NB4 (cell line): Measurements from ENCODE around the gene KLC1.

ENCODE experiments used
- POLR2A ChIP-seq: IDR thresholded peaks from 2 replicates; pipeline ENCODE4 v1.6.1; 2011; ENCODE audit warnings: mild to moderate bottlenecking; ENCODE audit not compliant: insufficient read length; ENCODE audit errors: extremely low read depth
- TF ChIP-seq, protein P1 (sequence below): IDR thresholded peaks from one replicate; pipeline ENCODE4 v1.5.1; 2012; ENCODE audit warnings: low read depth, low read length

DNA sequence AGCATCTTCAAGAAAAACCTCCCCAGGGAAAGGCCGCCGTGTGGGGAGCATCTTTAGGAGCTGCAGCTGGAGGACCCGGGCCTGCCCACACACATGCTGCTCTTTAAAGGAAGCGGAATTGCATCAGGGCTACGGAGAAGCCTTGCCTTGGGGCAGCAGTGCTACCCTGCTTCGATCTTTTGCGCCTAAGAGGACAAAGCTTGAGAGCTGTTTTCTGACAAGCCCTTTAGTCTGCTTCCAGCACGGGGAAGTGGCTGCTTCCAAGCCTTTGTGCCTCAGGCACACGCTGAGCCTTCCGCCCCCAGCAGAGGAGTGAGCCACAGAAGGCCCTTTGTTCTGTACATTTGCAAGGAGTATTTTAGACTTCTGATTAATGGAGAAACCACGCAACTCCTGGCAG, 34.7 kb upstream of the KLC1 start:
- TF ChIP-seq, protein P1, sequence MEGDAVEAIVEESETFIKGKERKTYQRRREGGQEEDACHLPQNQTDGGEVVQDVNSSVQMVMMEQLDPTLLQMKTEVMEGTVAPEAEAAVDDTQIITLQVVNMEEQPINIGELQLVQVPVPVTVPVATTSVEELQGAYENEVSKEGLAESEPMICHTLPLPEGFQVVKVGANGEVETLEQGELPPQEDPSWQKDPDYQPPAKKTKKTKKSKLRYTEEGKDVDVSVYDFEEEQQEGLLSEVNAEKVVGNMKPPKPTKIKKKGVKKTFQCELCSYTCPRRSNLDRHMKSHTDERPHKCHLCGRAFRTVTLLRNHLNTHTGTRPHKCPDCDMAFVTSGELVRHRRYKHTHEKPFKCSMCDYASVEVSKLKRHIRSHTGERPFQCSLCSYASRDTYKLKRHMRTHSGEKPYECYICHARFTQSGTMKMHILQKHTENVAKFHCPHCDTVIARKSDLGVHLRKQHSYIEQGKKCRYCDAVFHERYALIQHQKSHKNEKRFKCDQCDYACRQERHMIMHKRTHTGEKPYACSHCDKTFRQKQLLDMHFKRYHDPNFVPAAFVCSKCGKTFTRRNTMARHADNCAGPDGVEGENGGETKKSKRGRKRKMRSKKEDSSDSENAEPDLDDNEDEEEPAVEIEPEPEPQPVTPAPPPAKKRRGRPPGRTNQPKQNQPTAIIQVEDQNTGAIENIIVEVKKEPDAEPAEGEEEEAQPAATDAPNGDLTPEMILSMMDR = no peak
- no peak for TF ChIP-seq POLR2A
